Fibroblast of lung (primary cell): ENCODE measurements around the gene HOXD9.

Source experiments
- EZH2 ChIP-seq: IDR thresholded peaks from 2 replicates; pipeline ENCODE4 v1.5.1; 2012; ENCODE audit warnings: low read length, control low read depth, mild to moderate bottlenecking; ENCODE audit errors: missing control alignments
- TF ChIP-seq, protein P1 (sequence below), 2 donors: IDR thresholded peaks in 1 of 2; conservative IDR thresholded peaks in 1 of 2; 1 replicate in 1 of 2; 2 replicates in 1 of 2; pipeline ENCODE4 v1.5.1; 2011 to 2012; ENCODE audit warnings: low read length in 2 of 2, control low read depth in 1 of 2, inconsistent platforms in 1 of 2, low read depth in 1 of 2, mild to moderate bottlenecking in 1 of 2

DNA sequence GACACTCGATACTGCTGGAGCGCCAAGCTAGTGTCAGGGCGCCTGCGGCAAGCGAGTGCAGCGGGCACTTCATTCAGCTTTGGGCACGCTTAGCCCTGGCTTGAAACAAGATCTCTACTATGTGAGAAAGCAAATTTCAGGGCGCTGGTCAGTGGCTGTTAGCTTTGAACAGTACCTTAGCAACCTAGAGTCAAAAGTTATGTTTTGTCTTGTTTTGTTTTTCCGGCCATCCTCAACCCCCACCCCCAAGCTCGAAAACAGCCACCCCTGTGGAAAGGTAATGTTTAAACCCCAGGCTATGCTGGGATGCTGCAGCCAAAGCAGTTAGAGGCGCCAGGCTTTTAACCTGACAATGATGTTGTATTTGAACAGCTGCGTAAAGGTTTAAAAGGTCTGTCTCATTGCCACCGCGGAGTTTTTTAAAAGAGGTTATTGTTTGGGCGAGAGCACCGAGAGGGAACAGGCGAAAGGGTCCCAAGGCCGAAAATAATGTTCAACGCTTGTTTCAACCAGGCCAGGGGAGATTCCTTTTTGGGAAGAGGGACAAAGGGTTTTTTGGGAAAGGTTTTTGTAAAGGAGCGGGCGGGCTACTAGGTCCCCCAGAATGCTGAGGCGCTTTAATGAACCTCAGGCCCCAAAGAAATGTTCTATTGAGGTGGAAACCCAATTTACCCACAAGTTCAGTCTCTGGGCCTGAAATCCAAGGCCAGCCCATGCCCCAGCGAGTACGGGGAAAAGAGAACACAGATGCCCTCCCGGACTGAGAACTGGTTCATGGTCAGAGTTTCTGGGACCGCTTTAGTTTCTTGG lies 8.2 kb upstream of the HOXD9 start:
- TF ChIP-seq, protein P1, sequence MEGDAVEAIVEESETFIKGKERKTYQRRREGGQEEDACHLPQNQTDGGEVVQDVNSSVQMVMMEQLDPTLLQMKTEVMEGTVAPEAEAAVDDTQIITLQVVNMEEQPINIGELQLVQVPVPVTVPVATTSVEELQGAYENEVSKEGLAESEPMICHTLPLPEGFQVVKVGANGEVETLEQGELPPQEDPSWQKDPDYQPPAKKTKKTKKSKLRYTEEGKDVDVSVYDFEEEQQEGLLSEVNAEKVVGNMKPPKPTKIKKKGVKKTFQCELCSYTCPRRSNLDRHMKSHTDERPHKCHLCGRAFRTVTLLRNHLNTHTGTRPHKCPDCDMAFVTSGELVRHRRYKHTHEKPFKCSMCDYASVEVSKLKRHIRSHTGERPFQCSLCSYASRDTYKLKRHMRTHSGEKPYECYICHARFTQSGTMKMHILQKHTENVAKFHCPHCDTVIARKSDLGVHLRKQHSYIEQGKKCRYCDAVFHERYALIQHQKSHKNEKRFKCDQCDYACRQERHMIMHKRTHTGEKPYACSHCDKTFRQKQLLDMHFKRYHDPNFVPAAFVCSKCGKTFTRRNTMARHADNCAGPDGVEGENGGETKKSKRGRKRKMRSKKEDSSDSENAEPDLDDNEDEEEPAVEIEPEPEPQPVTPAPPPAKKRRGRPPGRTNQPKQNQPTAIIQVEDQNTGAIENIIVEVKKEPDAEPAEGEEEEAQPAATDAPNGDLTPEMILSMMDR (conservative IDR thresholded peaks at IDR 0.05 in 1 of 2, IDR thresholded peaks at IDR 0.05 in 1 of 2; ENCODE audit: low read depth in 1 of 2, low read length in 2 of 2) = no peak
- TF ChIP-seq EZH2 = no peak
